Measurements from ENCODE around the gene TSKU.

GRCh38 chr11:76830639-76831327, 47.6 kb downstream of the TSKU start:
- TF ChIP-seq CTCF (conservative IDR thresholded peaks at IDR 0.05) = no peak
- TF ChIP-seq ZFX (IDR thresholded peaks at IDR 0.05) = no peak
